Suprapubic skin (tissue), 4 donors: ENCODE measurements around the gene GALNT15.

Experiments used
- EP300 ChIP-seq: sonication (generic); formaldehyde crosslinking; IDR thresholded peaks from one replicate; pipeline ENCODE4 v1.6.1; 2017; ENCODE audit warnings: antibody characterized with exemption
- POLR2A ChIP-seq, 2 donors: fragments of 450-650 bp; IDR thresholded peaks; one replicate each; pipeline ENCODE4 v1.6.1; 2017; ENCODE audit warnings: antibody characterized with exemption in 2 of 2, mild to moderate bottlenecking in 2 of 2, moderate library complexity in 2 of 2
- POLR2AphosphoS5 ChIP-seq, 3 donors: sonication (generic); formaldehyde crosslinking; IDR thresholded peaks; one replicate each; pipeline ENCODE4 v1.6.1; 2017; ENCODE audit warnings: antibody characterized with exemption in 3 of 3
- TF ChIP-seq, protein P1 (sequence below), 2 donors: fragments of 200-600 bp in 1 of 2; fragments of 450-650 bp in 1 of 2; sonication (generic) in 1 of 2; IDR thresholded peaks; one replicate each; pipeline ENCODE4 v1.5.1; 2016 to 2019; ENCODE audit warnings: antibody characterized with exemption in 2 of 2, mild to moderate bottlenecking in 1 of 2, moderate library complexity in 1 of 2

DNA sequence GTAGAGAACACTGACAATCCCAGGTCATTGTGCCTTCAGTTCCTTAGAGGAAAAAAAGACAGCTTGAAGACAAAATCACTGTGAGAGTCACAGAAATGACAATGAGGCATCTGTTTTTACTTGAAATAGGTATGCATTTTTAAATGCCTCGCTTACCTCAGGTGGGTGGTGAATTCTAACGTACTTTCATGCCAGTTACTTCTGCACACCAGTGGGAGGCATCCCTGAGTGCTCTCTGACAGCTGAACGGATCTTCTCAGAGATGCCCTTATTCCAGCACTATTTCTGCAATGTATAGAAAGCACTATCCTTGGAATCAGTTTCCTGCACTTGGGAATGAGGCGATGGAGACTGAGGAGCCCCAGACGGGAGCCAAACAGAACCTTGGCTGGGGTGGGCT lies 74.1 kb downstream of the GALNT15 start:
- TF ChIP-seq, protein P1, sequence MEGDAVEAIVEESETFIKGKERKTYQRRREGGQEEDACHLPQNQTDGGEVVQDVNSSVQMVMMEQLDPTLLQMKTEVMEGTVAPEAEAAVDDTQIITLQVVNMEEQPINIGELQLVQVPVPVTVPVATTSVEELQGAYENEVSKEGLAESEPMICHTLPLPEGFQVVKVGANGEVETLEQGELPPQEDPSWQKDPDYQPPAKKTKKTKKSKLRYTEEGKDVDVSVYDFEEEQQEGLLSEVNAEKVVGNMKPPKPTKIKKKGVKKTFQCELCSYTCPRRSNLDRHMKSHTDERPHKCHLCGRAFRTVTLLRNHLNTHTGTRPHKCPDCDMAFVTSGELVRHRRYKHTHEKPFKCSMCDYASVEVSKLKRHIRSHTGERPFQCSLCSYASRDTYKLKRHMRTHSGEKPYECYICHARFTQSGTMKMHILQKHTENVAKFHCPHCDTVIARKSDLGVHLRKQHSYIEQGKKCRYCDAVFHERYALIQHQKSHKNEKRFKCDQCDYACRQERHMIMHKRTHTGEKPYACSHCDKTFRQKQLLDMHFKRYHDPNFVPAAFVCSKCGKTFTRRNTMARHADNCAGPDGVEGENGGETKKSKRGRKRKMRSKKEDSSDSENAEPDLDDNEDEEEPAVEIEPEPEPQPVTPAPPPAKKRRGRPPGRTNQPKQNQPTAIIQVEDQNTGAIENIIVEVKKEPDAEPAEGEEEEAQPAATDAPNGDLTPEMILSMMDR (IDR thresholded peaks at IDR 0.05) = no peak
- TF ChIP-seq POLR2A (IDR thresholded peaks at IDR 0.05) (no peak), POLR2AphosphoS5 (IDR thresholded peaks at IDR 0.05) (no peak), EP300 (no peak)
